ENCODE data around the gene FLNC.

FLNC gene

DNA sequence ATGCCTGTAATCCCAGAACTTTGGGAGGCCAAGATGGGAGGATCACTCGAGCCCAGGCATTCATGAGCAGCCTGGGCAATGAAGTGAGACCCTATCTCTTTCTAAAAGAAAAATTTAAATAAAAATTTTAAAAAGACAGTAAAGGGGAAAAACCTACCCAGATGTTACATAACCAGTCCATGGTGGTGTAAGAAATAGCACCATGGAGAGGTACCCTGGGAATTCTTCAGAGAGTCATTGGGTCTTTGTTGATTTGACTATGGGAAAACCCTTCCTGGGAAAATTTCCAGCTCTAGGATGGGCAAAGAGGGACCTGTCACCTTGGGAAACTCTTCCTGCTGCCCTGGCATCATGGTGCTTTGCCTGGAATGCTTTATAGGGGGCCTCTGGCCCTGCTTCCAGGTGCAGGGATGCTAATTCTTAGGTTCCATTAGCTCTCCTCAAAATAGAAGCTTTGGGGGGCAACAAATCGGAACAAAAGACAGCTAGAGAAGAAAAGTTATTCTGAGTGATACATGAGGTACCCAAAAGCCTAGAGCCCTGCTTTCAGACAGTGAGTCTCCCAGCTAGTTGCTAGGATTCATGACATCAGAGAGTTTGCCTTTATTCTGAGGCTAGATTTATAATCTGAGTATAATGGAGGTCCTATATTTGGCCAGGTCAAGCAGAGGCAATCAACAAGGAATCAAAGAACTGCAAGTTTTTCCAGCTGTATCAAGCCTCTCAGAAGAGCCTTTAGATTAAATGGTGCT lies 28.4 kb upstream of the FLNC start:
- in situ Hi-C loops (cut with MboI; ENCODE audit: low sequenced_read_pairs): no loop called here

DNA sequence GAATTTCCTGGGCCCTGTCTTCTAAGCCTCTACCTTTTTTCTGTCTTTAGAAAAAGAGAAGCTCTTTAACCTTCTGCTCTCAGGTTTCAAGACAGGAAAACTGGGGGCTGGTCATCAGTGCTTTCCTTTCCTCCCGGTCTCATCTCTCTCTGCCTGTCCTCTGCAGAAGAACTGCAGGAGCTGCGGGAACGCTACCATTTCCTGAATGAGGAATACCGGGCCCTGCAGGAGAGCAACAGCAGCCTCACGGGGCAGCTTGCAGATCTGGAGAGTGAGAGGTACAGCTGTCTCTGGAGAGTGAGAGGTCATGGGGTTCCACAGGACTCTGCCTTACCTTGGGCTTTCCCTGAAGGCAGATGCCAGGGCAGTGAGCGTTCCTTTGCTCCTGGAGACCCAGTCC lies 25.7 kb upstream of the FLNC start:
- in situ Hi-C loops (cut with MboI; ENCODE audit: low sequenced_read_pairs): no loop called here

DNA sequence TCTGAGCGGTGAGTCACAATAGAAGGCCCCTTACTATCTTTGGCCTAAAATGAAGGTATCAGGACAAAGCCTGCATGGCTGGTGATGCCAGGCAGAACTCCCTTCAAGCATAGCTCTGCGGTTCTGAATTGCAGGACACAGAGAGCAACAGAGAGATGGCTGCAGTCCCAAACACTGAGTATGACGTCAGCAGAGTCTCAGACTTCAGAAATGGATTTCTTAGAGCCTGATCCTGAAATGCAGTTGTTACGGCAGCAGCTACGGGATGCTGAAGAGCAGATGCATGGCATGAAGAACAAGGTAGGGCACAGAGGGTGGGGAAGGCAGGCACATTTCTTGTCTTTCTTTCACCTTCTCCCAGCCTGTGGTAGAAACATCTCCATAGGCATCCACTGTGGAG lies 25.0 kb upstream of the FLNC start:
- in situ Hi-C loops (cut with MboI; ENCODE audit: low sequenced_read_pairs): no loop called here

DNA sequence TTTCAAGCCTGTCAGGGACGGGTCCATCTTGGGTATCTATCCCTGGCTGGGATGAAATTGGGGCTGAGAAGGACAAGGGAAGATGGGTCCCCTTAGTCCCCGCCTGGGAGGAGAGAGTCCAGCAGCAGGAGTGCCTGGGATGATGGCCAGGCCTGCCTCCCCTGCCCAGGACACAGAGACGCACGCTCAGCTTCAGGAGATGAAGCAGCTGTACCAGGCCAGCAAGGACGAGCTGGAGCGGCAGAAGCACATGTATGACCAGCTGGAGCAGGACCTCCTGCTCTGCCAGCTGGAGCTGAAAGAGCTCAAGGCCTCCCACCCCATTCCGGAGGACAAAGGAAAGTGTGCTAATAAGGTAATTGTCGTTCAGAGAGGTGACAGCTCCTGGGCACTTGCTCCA lies 23.0 kb upstream of the FLNC start:
- in situ Hi-C loops (cut with MboI; ENCODE audit: low sequenced_read_pairs): no loop called here

DNA sequence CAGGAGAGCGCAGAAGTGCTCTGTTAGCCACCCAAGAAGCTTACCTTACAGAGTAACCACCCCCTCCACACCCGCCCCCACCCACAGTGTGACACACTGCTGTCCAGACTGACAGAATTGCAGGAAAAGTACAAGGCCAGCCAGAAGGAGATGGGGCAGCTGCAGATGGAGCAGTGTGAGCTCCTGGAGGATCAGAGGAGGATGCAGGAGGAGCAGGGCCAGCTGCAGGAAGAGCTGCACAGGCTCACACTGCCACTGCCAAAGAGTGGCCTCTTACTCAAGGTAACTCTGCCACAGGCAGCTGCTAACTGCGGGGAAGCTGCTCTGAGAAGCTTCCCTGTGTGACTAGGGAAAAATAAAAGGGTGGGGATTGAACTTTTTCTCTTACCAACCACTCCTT lies 20.8 kb upstream of the FLNC start:
- in situ Hi-C loops (cut with MboI; ENCODE audit: low sequenced_read_pairs): no loop called here

DNA sequence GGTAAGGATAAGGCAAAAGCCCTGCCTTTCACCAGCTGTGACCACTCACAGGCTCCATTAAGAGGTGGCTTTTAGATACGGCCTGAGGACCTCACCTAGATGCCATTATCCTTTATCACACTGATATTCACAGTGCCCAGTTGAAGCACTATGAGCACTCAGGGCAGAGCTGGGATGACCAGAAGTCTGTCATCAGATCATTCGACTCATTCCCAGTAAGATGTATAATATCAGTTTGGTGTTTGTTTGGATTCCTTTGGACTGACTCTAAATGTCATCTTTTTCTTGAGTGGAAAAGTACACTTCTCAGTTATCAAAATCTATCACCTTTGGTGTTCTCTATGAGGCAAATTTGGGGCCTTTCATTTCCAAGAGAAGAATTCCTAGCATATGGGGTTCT lies 19.7 kb upstream of the FLNC start:
- in situ Hi-C loops (cut with MboI; ENCODE audit: low sequenced_read_pairs): no loop called here

DNA sequence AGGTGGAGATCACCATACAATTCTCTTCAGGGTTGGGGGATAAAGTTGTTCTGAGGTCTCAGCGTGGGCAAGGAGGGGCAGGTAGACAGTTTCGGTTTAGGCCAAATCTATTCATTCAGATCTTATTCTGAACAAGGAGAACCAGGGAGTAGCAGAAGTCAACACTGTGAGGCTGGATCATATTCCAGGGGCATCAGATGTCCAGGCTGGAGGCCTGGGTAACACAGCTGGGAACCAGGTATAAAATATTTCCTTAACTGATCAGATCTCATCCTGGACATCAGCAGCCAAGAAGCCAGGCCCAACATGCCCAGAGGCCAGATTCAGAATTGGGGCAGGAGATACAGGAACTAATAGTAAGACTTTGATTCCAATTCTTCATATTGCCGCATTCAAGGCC lies 19.2 kb upstream of the FLNC start:
- in situ Hi-C loops (cut with MboI; ENCODE audit: low sequenced_read_pairs): no loop called here

DNA sequence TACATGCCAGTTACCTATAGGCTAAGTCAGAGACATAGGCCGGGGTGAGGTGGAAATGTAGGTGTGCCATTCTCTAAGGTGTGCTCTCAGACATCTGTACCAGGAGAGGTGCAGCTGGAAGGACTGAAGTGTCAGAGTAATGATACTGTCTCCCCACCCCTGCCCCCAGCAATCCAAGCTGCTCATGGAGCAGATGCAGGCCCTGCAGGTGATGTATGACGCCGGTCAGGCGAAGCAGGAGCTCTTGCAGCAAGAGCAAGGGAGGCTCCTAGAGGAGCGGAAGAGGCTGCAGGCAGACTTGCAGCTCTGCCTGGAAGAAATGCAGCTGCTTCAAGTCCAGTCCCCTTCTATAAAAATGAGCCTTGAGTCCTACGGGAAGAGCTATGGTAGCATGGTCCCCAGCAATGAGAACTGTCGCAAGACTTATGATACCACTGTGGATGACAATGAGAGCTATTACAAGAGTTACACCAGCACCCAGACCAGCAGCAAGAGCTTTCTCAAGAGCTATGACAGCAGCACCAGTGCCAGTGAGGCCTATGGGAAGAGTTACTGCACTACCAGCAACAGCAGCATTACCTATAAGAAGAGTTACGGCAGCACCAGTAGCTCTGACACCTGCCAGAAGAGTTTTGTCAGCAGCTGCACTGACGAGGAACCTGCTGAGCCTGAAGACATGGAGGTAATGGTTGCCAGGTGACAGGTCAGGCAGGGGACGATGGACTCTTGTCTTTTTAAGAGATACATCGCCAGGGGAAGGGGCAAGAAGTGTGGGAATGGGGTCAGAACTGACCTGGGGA lies 18.4 kb upstream of the FLNC start:
- in situ Hi-C loops (cut with MboI; ENCODE audit: low sequenced_read_pairs): no loop called here

DNA sequence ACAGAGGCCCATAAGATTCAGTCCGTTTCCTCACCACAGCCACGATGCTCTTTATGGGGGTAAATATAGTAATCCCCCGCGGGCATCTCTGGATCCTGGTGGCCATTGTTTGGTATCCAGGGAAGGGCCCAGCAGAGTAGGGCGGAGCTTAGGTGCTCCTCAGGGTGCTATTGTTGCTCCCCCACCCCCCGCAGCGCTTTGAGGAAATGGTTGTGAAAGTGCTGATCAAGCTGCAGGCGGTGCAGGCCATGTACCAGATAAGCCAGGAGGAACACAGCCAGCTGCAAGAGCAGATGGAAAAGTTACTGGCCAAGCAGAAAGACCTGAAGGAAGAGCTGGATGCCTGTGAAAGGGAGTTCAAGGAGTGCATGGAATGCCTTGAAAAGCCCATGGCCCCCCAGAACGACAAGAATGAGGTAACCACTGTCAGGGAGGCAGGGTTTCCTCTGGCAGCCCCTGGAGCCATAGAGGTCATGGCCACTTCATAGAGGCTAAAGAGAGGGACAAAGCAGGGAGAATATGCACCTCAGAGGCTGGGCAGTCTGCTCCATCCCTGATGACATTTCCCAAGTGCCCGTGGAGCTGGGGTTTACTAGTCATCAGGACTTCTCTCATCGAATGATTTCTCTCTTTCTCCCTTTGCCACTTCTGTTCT lies 17.6 kb upstream of the FLNC start:
- in situ Hi-C loops (cut with MboI; ENCODE audit: low sequenced_read_pairs): no loop called here

DNA sequence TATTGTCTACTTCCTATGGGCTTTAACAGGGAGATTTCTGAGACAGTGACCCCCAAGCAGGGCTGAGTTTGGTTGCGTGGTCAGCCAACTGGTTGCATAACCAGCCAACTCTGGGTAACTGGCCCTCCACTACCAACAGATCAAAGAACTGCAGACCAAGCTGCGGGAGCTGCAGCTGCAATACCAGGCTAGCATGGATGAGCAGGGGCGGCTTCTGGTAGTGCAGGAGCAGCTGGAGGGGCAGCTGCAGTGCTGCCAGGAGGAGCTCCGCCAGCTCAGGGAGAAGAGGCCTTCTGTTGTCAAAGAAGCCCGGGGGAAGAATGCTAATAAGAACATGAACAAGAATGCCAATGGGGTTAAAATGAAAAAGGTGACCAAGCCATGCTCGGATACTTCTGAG lies 15.7 kb upstream of the FLNC start:
- in situ Hi-C loops (cut with MboI; ENCODE audit: low sequenced_read_pairs): no loop called here

DNA sequence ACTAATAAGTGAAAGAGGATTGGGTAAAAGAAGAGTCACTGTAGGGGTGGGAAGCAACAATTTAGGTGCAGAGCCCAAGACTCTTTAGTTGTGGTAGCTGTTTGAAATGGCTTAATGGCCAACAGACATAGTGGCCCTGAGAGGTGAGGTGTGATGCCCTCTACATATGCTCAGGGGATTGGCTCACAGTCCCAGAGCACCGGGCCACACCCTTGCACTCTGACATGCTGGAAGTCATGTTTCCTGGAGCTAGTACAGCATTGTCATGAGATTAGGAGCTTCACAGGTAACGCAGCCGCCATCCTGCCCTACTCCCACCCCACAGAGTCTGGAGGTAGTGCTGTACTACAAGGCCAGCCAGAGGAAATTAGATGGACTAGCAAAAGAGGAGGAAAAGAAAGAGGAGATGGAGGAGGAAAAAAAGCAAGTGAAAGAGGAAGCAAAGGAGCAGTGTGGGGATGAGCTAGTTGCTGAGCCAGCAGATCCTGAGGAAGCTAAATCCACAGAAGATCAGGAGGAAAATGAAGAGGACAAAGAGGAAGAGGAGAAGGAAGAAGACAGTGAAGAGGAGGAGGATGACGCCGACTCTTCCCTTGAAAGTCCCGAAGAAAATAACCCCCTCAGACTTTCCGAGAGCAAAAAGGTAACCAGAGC lies 14.8 kb upstream of the FLNC start:
- in situ Hi-C loops (cut with MboI; ENCODE audit: low sequenced_read_pairs): no loop called here

DNA sequence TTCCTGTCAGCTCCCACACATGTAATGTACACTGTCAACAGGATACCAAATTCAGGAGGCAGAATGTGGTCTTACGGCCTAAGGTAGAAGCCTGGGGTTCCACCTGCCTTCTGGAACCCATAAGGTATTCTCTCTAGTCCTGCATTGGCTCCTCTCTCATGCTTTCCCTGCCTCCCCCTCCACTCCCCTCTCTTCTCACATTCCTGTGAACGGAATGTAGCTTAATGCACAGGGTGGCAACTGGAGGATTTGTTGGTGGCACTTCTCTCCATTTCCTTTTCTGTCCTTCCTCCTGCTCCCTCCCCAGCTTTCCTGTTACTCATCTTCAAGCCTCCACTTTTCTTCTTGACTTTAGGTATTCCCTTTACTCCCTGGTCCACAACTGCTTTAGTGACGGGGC lies 11.5 kb upstream of the FLNC start:
- in situ Hi-C loops (cut with MboI; ENCODE audit: low sequenced_read_pairs): no loop called here

DNA sequence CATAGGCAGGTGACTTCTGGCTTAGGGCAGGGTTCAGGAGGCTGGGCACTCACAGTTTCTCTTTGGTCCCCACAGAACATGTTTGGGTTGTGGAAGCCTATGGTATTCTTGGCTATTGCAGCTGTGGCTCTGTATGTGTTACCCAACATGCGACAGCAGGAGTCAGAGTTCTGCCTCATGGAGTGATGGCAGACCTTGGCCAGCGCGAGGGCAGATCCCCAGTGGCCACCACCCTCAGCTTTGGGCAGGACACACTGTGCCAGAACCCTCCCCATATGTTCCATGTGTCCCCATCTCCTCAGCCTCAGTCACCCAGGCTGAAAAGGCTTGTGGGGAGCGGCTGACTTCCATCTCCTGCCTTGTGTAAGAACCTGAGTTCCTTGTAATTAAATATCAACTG lies 8.5 kb upstream of the FLNC start:
- in situ Hi-C loops (cut with MboI; ENCODE audit: low sequenced_read_pairs): no loop called here

DNA sequence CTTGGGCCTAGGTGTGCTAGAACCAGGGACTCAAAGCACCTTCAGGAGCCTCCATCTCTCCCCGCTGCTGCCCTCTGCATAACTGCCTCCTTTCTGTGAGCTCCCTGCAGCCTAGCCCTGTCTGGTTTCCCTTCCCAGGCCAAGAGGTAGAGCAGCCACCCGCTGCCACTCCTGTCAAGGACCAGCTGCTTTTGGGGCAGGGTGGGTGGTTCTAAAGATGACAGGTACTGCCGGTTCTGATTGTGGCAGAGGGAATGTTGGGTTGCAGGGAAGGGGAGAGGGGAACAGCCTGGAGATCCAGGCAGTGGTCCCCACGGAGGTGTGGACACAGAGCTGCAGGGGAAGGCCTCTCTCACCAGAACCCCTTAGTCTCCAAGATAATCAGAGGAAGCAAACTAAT lies 3.7 kb upstream of the FLNC start:
- in situ Hi-C loops (cut with MboI; ENCODE audit: low sequenced_read_pairs): no loop called here

DNA sequence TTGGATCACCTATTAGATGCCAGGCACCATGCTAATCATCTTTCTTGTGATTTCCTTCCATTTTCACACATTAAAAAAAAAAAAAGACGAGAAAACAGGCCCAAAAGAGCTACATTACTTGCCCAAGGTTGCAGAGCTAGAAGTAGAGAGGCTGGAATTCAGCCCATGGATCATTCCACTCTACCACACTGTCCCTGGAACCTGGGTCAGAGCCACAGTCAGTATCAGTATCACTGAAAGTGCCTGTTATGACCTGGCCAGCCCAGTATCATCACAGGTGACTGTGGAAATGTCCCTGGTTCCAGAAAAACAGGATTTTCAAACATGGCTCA lies 3.3 kb upstream of the FLNC start:
- in situ Hi-C loops (cut with MboI; ENCODE audit: low sequenced_read_pairs): no loop called here

DNA sequence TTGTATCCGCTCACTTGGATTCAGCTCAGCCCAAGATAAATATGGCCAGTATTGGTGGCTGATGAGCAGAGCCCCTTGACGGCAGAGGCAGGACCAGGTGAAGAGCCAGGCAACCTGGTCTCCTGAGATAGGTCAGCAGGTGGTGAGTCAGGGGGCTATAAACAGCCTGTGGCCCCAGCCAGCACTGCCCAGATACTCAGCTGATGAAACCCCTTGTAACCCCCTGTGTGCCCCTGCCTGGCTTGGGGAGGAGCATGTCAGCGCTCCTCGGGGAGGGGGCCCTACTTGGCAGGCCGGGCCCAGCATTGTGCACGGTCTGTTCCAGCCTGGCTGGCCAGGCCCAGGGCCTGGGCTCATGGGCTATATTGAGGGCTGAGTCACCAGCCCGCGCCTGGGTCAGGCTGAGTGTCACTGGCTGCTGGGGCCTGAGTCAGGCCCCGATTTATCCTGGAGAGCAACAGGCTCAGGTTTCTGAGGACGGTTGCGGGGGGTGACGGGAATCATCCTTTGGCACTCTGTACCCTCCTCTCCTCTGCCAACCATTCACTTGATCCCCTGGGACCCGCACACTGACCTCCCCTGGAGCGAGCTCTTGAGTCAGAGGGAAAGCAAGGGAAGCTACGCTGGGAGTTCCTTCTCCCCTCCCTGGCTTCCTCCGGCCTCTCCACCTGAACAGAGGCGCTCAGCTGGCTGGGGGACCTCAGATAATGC lies 2.8 kb upstream of the FLNC start:
- in situ Hi-C loops (cut with MboI; ENCODE audit: low sequenced_read_pairs): no loop called here

DNA sequence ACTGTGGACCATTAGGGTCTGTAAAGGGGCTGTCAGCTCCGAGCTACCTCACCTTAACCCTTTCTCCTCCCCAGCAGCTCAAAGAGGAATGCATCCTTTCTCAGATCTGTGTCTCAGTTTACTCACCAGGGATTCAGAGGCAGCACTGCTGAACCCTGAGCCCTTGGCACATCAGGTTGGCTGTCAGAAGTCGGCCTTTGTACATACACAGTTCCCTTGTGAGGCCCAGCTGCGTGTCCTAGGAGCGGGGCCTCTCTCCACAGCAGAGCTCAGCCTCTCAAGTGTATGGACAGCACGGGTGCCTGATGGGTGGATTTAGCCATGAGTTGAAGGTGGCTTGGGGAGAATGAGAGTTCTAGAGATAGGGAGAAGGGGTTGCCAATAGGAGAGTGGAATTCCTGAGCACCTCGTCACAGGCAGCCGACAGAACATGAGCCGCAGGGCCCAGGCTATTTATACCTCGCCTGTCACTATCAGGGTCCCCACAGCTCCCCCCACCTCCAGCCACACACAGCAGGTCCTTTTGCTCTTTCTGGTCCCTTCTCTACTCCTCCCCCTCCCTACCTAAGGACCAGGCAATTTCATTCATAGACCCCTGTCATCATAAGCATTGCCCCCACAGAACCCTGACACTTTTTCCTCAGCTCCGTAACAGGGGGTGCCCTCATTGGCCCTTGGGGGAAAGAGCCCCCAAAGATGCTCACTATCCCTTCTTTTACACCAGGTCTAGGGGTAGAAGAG lies 2.1 kb upstream of the FLNC start:
- in situ Hi-C loops (cut with MboI; ENCODE audit: low sequenced_read_pairs): no loop called here

DNA sequence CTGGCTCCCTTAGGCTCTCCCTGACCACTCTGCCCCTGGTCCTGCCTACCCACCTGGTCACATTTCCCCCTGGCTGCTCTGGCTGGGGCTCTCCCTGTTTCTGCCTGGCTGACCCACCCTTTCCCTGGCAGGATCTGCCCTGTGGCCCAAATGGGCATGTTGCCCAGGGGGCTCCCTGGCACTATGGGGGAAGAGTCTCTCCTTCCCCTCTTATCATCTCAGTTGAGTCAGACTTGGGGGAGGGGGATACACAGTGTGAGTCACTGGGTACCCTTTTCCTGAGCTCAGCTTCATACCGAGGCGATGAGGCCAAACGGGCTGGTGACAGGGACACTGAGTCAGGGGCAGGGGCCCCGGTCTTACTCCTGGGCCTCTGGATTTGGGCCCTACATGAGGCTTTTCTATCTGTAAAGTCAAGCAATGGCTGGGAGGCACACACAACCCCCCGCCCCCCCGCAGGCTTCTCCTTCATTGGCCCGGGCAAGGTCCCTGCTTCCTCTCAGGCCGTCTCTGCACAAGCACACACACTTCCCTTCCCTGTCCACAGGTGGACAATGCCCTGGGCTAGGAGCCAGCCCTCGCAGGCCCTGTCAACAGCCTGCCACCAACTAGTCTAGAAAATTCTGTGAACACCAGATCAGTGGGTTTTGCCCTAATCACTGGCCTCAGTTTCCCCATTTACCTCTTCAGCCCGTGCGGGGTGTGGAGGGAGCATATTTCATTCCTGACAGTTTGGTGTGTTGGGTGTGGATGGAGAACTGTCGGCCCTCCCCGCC lies 627 bp upstream of the FLNC start:
- in situ Hi-C loops (cut with MboI; ENCODE audit: low sequenced_read_pairs): no loop called here

DNA sequence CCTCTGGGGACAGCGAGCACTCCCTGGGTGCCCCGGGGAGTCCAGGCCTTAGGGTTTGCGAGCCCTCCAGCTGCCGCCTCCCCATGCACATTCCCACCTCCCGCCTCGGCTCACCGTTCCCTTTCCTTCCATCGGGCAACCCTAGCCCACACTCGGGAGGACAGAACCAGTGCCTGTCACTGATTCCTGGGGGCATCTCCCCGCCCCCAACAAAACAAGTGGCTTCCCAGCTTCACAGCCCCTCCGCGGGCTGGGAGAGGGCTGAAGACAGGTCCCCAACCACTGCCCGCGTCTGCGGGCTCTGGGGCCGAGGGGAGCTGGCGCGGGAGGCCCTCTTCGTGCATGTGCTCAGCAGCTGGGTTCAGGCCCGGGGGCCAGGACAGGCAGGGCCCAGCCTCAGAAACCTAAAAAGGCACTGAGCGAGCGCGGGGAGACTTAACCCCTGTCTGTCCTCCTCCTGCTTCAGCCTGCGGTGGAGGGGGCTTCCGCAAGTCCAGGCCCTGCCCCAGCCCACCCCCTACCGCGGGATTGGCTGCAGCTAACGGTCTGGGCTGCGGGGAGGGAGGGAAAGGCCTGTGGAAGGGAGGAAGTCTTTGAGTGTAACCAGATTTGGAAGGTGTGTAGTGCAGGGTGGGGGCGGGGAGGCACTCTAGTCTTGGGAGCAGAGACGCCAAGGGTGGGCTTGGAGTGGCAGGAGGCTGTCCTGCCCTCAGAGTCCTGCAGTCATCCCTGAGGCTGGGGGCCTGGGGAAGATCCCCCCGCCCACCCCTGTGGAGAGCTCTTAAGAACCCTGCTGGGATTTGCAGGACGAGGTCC lies 1.2 kb downstream of the FLNC start:
- in situ Hi-C loops (cut with MboI; ENCODE audit: low sequenced_read_pairs): no loop called here

Measured in HL-60/S4 treated with phorbol 12-myristate 13-acetate at 8.2 ng/mL for 4 days and 3 days (cell line).